SK-N-SH treated with all-trans-retinoic acid at 6 μM for 48 hours (cell line): ENCODE data around the gene ANGPT4.

Experiments
- ATAC-seq: fragments of 200-7000 bp; cut with Tn5 transposase; 3 replicates; pipeline ENCODE4 v1.9.1; 2020; ENCODE audit warnings: mild to moderate bottlenecking, moderate library complexity
- ARNTL ChIP-seq: fragments of 450-650 bp; formaldehyde crosslinking; IDR thresholded peaks from 2 replicates; pipeline ENCODE4 v1.5.0; 2020; ENCODE audit warnings: low read depth, mild to moderate bottlenecking, moderate library complexity, borderline replicate concordance
- BACH2 ChIP-seq: fragments of 250-450 bp; sonication (Bioruptor Pico); IDR thresholded peaks from 2 replicates; pipeline ENCODE4 v1.9.0; 2021; ENCODE audit warnings: mild to moderate bottlenecking, borderline replicate concordance
- CREB5 ChIP-seq: fragments of 250-450 bp; sonication (Bioruptor Pico); IDR thresholded peaks from 2 replicates; pipeline ENCODE4 v1.5.1; 2020; ENCODE audit warnings: low read depth, mild to moderate bottlenecking, moderate library complexity
- CSDC2 ChIP-seq: fragments of 250-450 bp; sonication (Bioruptor Pico); IDR thresholded peaks from 2 replicates; pipeline ENCODE4 v1.5.0; 2020; ENCODE audit warnings: mild to moderate bottlenecking, moderate library complexity
- CSRNP3 ChIP-seq: fragments of 250-450 bp; sonication (Bioruptor Pico); IDR thresholded peaks from 2 replicates; pipeline ENCODE4 v1.5.1; 2021; ENCODE audit warnings: mild to moderate bottlenecking, moderate library complexity
- ESRRG ChIP-seq: fragments of 250-450 bp; sonication (Bioruptor Pico); IDR thresholded peaks from 2 replicates; pipeline ENCODE4 v1.6.1; 2021; ENCODE audit warnings: mild to moderate bottlenecking
- GLIS3 ChIP-seq: fragments of 250-450 bp; sonication (Bioruptor Pico); IDR thresholded peaks from 2 replicates; pipeline ENCODE4 v1.5.0; 2020; ENCODE audit warnings: mild to moderate bottlenecking, moderate library complexity
- ISL1 ChIP-seq: fragments of 250-450 bp; sonication (Bioruptor Pico); IDR thresholded peaks from 2 replicates; pipeline ENCODE4 v2.1.2; 2022; ENCODE audit warnings: mild to moderate bottlenecking, moderate library complexity
- OSR1 ChIP-seq: fragments of 250-450 bp; sonication (Bioruptor Pico); IDR thresholded peaks from 2 replicates; pipeline ENCODE4 v1.8.0; 2022; ENCODE audit warnings: moderate library complexity, mild to moderate bottlenecking, inconsistent platforms
- PATZ1 ChIP-seq: fragments of 250-450 bp; sonication (Bioruptor Pico); IDR thresholded peaks from 2 replicates; pipeline ENCODE4 v1.8.0; 2020; ENCODE audit warnings: mild to moderate bottlenecking, moderate library complexity, borderline replicate concordance
- POU6F1 ChIP-seq: fragments of 250-450 bp; sonication (Bioruptor Pico); IDR thresholded peaks from 2 replicates; pipeline ENCODE4 v1.8.0; 2021; ENCODE audit warnings: low read depth, mild to moderate bottlenecking, moderate library complexity, borderline replicate concordance
- RARB ChIP-seq: fragments of 250-450 bp; sonication (Bioruptor Pico); IDR thresholded peaks from 2 replicates; pipeline ENCODE4 v1.8.0; 2021; ENCODE audit warnings: mild to moderate bottlenecking, moderate library complexity
- SNAI2 ChIP-seq: fragments of 250-450 bp; sonication (Bioruptor Pico); IDR thresholded peaks from 2 replicates; pipeline ENCODE4 v1.5.0; 2020; ENCODE audit warnings: mild to moderate bottlenecking, moderate library complexity
- TCF4 ChIP-seq: fragments of 250-450 bp; sonication (Bioruptor Pico); IDR thresholded peaks from 2 replicates; pipeline ENCODE4 v1.8.0; 2021; ENCODE audit warnings: mild to moderate bottlenecking, moderate library complexity, borderline replicate concordance
- TOX ChIP-seq: fragments of 250-450 bp; sonication (Bioruptor Pico); IDR thresholded peaks from 2 replicates; pipeline ENCODE4 v1.8.0; 2021; ENCODE audit warnings: mild to moderate bottlenecking, moderate library complexity, borderline replicate concordance
- TSHZ2 ChIP-seq: fragments of 250-450 bp; sonication (Bioruptor Pico); IDR thresholded peaks from 2 replicates; pipeline ENCODE4 v1.5.0; 2020; ENCODE audit warnings: mild to moderate bottlenecking, moderate library complexity
- ZC3H10 ChIP-seq: fragments of 250-450 bp; sonication (Bioruptor Pico); IDR thresholded peaks from 2 replicates; pipeline ENCODE4 v1.5.1; 2021; ENCODE audit warnings: mild to moderate bottlenecking, moderate library complexity
- ZFP3 ChIP-seq: fragments of 250-450 bp; sonication (Bioruptor Pico); IDR thresholded peaks from 2 replicates; pipeline ENCODE4 v1.5.0; 2020; ENCODE audit warnings: mild to moderate bottlenecking, moderate library complexity
- ZFP30 ChIP-seq: fragments of 450-650 bp; formaldehyde crosslinking; IDR thresholded peaks from 2 replicates; pipeline ENCODE4 v1.5.0; 2022; ENCODE audit warnings: mild to moderate bottlenecking, moderate library complexity
- ZNF565 ChIP-seq: fragments of 450-650 bp; formaldehyde crosslinking; conservative IDR thresholded peaks from 2 replicates; pipeline ENCODE4 v1.5.0; 2020; ENCODE audit warnings: low read depth, mild to moderate bottlenecking, moderate library complexity
- ZNF70 ChIP-seq: fragments of 450-650 bp; formaldehyde crosslinking; IDR thresholded peaks from 2 replicates; pipeline ENCODE4 v1.5.0; 2020; ENCODE audit warnings: mild to moderate bottlenecking, moderate library complexity
- ZNF8 ChIP-seq: fragments of 450-650 bp; formaldehyde crosslinking; IDR thresholded peaks from 2 replicates; pipeline ENCODE4 v1.5.0; 2020; ENCODE audit warnings: mild to moderate bottlenecking, moderate library complexity

The ANGPT4 gene

GRCh38 chr20:940926-941325 is 24.8 kb upstream of the ANGPT4 start:
- TF ChIP-seq TCF4: no peak
- no peak for TF ChIP-seq POU6F1 (CRISPR knock-in tag)
- no peak for TF ChIP-seq TOX (CRISPR knock-in tag)
- TF ChIP-seq ZC3H10 (CRISPR knock-in tag): no peak
- no peak for TF ChIP-seq PATZ1 (CRISPR knock-in tag)
- TF ChIP-seq ZNF70 (CRISPR knock-in tag): no peak
- TF ChIP-seq ZNF565 (CRISPR knock-in tag): no peak
- no peak for TF ChIP-seq CSDC2 (CRISPR knock-in tag)
- no peak for TF ChIP-seq ZFP3 (CRISPR knock-in tag)
- TF ChIP-seq ISL1 (CRISPR knock-in tag): no peak
- TF ChIP-seq OSR1 (CRISPR knock-in tag): no peak
- no peak for TF ChIP-seq RARB (CRISPR knock-in tag)
- TF ChIP-seq CSRNP3: no peak
- no peak for TF ChIP-seq BACH2 (CRISPR knock-in tag)
- TF ChIP-seq ZFP30 (CRISPR knock-in tag): no peak
- TF ChIP-seq ESRRG: no peak
- no peak for TF ChIP-seq ARNTL (CRISPR knock-in tag)
- TF ChIP-seq TSHZ2 (CRISPR knock-in tag): no peak
- no peak for TF ChIP-seq GLIS3 (CRISPR knock-in tag)
- TF ChIP-seq CREB5: no peak

GRCh38 chr20:939606-940005 is 23.5 kb upstream of the ANGPT4 start:
- no peak for ATAC-seq
- TF ChIP-seq POU6F1 (CRISPR knock-in tag) (no peak), ZFP30 (CRISPR knock-in tag) (no peak), ZNF70 (CRISPR knock-in tag) (no peak), OSR1 (CRISPR knock-in tag) (no peak), SNAI2 (CRISPR knock-in tag) (no peak), ISL1 (CRISPR knock-in tag) (no peak), TSHZ2 (CRISPR knock-in tag) (no peak), ZNF8 (CRISPR knock-in tag) (no peak), ARNTL (CRISPR knock-in tag) (no peak), BACH2 (CRISPR knock-in tag) (no peak), CREB5 (no peak), RARB (CRISPR knock-in tag) (no peak), GLIS3 (CRISPR knock-in tag) (no peak)

More at GRCh38 chr20:940926-941325, 24.8 kb upstream of the ANGPT4 start:
- ATAC-seq: no peak
